KMS-11 (cell line): ENCODE measurements around the gene FHOD3.
"Not testable (repeated sequence)": the region's sequence is repeated elsewhere in the genome, so short reads cannot be mapped to it uniquely, and the experiment has no call there.

Experiments used
- H2AFZ ChIP-seq: fragments of 200-600 bp; sonication (generic); 2 replicates; pipeline ENCODE4 v1.6.1; 2016; ENCODE audit warnings: antibody characterized with exemption, mixed run types, low read depth
- H3K27ac ChIP-seq: fragments of 200-600 bp; sonication (generic); 2 replicates; pipeline ENCODE4 v1.6.1; 2016; ENCODE audit warnings: mild to moderate bottlenecking, mixed run types
- H3K27me3 ChIP-seq: fragments of 200-600 bp; sonication (generic); 2 replicates; pipeline ENCODE4 v1.6.1; 2017; ENCODE audit warnings: mild to moderate bottlenecking, low read depth, mixed run types, moderate library complexity; ENCODE audit not compliant: insufficient read depth
- H3K36me3 ChIP-seq: fragments of 200-600 bp; sonication (generic); 2 replicates; pipeline ENCODE4 v1.6.1; 2017; ENCODE audit warnings: mild to moderate bottlenecking, mixed run types; ENCODE audit not compliant: insufficient read depth
- H3K4me1 ChIP-seq: fragments of 200-600 bp; sonication (generic); 2 replicates; pipeline ENCODE4 v1.6.1; 2016; ENCODE audit warnings: mild to moderate bottlenecking, low read depth, mixed run types; ENCODE audit not compliant: poor library complexity, severe bottlenecking
- H3K4me2 ChIP-seq: fragments of 200-600 bp; sonication (generic); 2 replicates; pipeline ENCODE4 v1.7.0; 2016; ENCODE audit warnings: mild to moderate bottlenecking, mixed run types
- H3K4me3 ChIP-seq: fragments of 200-600 bp; sonication (generic); IDR thresholded peaks from 2 replicates; pipeline ENCODE4 v1.6.1; 2017; ENCODE audit warnings: low read depth, low read length, mixed read lengths; ENCODE audit not compliant: insufficient read depth
- H3K79me2 ChIP-seq: fragments of 200-600 bp; sonication (generic); 2 replicates; pipeline ENCODE4 v1.6.1; 2016; ENCODE audit warnings: low read depth, mixed run types; ENCODE audit not compliant: insufficient read depth
- H3K9ac ChIP-seq: fragments of 200-600 bp; sonication (generic); 2 replicates; pipeline ENCODE4 v1.6.1; 2016; ENCODE audit warnings: mild to moderate bottlenecking, mixed run types
- H4K20me1 ChIP-seq: fragments of 200-600 bp; sonication (generic); 2 replicates; pipeline ENCODE4 v1.6.1; 2016; ENCODE audit warnings: mild to moderate bottlenecking, mixed run types; ENCODE audit not compliant: insufficient read depth
- CTCF ChIP-seq: fragments of 200-600 bp; sonication (generic); conservative IDR thresholded peaks from 2 replicates; pipeline ENCODE4 v1.6.1; 2017; ENCODE audit warnings: low read depth, mild to moderate bottlenecking, antibody characterized with exemption, low read length, moderate library complexity, mixed read lengths

FHOD3 gene

GRCh38 chr18:36760598-36760997, 463.1 kb downstream of the FHOD3 start:
- Histone ChIP-seq H3K4me1 (no peaks in the 10 kb centered on the region), H2AFZ (no peak overlapping the region)

GRCh38 chr18:36761186-36761698, 463.7 kb downstream of the FHOD3 start:
- no peak overlapping the region for H2AFZ ChIP-seq
- no peak overlapping the region for H3K4me2 ChIP-seq

More at GRCh38 chr18:36760598-36760997, 463.1 kb downstream of the FHOD3 start:
- no peaks in the 10 kb centered on the region for H4K20me1 ChIP-seq
- TF ChIP-seq CTCF, result no peak
- H3K27me3 ChIP-seq, result no peaks in the 10 kb centered on the region
- H3K9ac ChIP-seq, result no peak overlapping the region
- no peaks in the 10 kb centered on the region for H3K79me2 ChIP-seq
- H3K36me3 ChIP-seq, result no peaks in the 10 kb centered on the region
- no peak overlapping the region for H3K27ac ChIP-seq
- H3K4me3 ChIP-seq, result no peak overlapping the region
- no peak overlapping the region for H3K4me2 ChIP-seq

GRCh38 chr18:36762074-36762473, 464.6 kb downstream of the FHOD3 start:
- Histone ChIP-seq H3K79me2 (no peaks in the 10 kb centered on the region), H3K27me3 (no peaks in the 10 kb centered on the region), H3K4me1 (no peaks in the 10 kb centered on the region), H3K27ac (no peak overlapping the region), H3K9ac (no peak overlapping the region), H3K4me2 (no peak overlapping the region), H4K20me1 (no peaks in the 10 kb centered on the region), H2AFZ (no peak overlapping the region), H3K4me3 (no peak overlapping the region), H3K36me3 (no peaks in the 10 kb centered on the region)
- no peak for TF ChIP-seq CTCF

More at GRCh38 chr18:36761186-36761698, 463.7 kb downstream of the FHOD3 start:
- Histone ChIP-seq H3K4me1 (no peaks in the 10 kb centered on the region), H3K79me2 (no peaks in the 10 kb centered on the region), H3K27ac (no peak overlapping the region), H4K20me1 (no peaks in the 10 kb centered on the region), H3K4me3 (no peak overlapping the region), H3K36me3 (no peaks in the 10 kb centered on the region), H3K27me3 (no peaks in the 10 kb centered on the region), H3K9ac (no peak overlapping the region)
- TF ChIP-seq CTCF, result no peak

GRCh38 chr18:36762965-36763364, 465.5 kb downstream of the FHOD3 start:
- H4K20me1 ChIP-seq, H3K36me3 ChIP-seq, H3K4me1 ChIP-seq, H2AFZ ChIP-seq, H3K9ac ChIP-seq, H3K79me2 ChIP-seq, H3K27ac ChIP-seq, H3K27me3 ChIP-seq, H3K4me3 ChIP-seq, H3K4me2 ChIP-seq: not testable (repeated sequence)

GRCh38 chr18:36766836-36767235, 469.3 kb downstream of the FHOD3 start:
- no peak overlapping the region for H3K4me3 ChIP-seq
- H2AFZ ChIP-seq, result no peak overlapping the region
- no peaks in the 10 kb centered on the region for H3K36me3 ChIP-seq
- H3K9ac ChIP-seq, result no peak overlapping the region
- no peak overlapping the region for H3K27ac ChIP-seq
- H3K4me1 ChIP-seq, result no peaks in the 10 kb centered on the region
- H3K27me3 ChIP-seq, result no peaks in the 10 kb centered on the region
- H3K79me2 ChIP-seq, result no peaks in the 10 kb centered on the region
- H3K4me2 ChIP-seq, result no peak overlapping the region
- no peak for TF ChIP-seq CTCF
- no peaks in the 10 kb centered on the region for H4K20me1 ChIP-seq
